ENCODE data around the gene CHD6. TPM values are rescaled to one million over a fixed set of nuclear protein-coding genes. Genes with fewer than 3 reads are reported as not detected.

Gene CHD6
- total and polyA plus RNA-seq, 2 of the 13 experiments (the other 11 are each of a cell fraction or from before 2014, with no cell fraction given), result 14.4 to 52.0 TPM

- peak overlapping the region; percentile 23 for H3K27ac ChIP-seq (ENCODE audit: extremely low read length, insufficient read depth, low read length)
- ATAC-seq, result peak; percentile 51
- no peaks in the 10 kb centered on the region for H3K27me3 ChIP-seq (ENCODE audit: control insufficient read depth in 1 of 2, insufficient read depth in 2 of 2, low read length in 2 of 2)
- no peak overlapping the region for H3K9ac ChIP-seq (ENCODE audit: insufficient read depth, low read depth, low read length)
- H4K20me1 ChIP-seq (ENCODE audit: insufficient read depth, low read length), result peaks cover 10% of the 10 kb centered on the region; the same call in 1 of the 2 replicates
- no peak overlapping the region for H3K4me2 ChIP-seq (ENCODE audit: low read depth, low read length)
- intact Hi-C loops (cut with micrococcal nuclease; ENCODE audit: unreplicated experiment) (loop anchor here (5.0 kb wide), 2 partner anchors 96 to 186 kb away; no protein-coding TSS in a partner anchor), in situ Hi-C loops (cut with HindIII; ENCODE audit: extremely low pct_ligation_motif_present, low pct_unique_long_range_greater_than_20kb) (no loop called here)
- DNase-seq (ENCODE audit: low spot score), result peak; percentile 45
- BruUV-seq (replicated peaks), result no TSS peak
- POLR2A ChIA-PET, result no interaction called here
- peaks cover 2% of the 10 kb centered on the region for H3K79me2 ChIP-seq (ENCODE audit: insufficient read depth, low read length)
- peaks cover 13 to 32% of the 10 kb centered on the region in 2 experiments for H3K36me3 ChIP-seq (replicated peaks in 1 of 2; ENCODE audit: control insufficient read depth in 1 of 2, insufficient read depth in 2 of 2, low read length in 2 of 2)
- 37% methylated on average over 4 of the region's 4 CpGs for WGBS (ENCODE audit: low lambda C conversion rate)
- no peak overlapping the region for H2AFZ ChIP-seq (ENCODE audit: low read length)
- H3K4me3 ChIP-seq (replicated peaks in 1 of 3; ENCODE audit: insufficient read depth in 1 of 3, low read depth in 2 of 3, low read length in 3 of 3), result no peak overlapping the region
- CTCF ChIA-PET (ENCODE audit: low intra/inter-chr PET ratio, low total read pairs), result no interaction called here
- no peaks in the 10 kb centered on the region for H3K9me3 ChIP-seq (ENCODE audit: low read length)
- FAIRE-seq, result peak; percentile 4
- peaks cover 57% of the 10 kb centered on the region for H3K4me1 ChIP-seq (ENCODE audit: insufficient read depth, low read length)
- TF ChIP-seq ESRRA (CRISPR knock-in tag; IDR thresholded peaks at IDR 0.05; ENCODE audit: low read depth) (peak; percentile 89; the same call in 1 of the 2 replicates), YEATS4 (CRISPR knock-in tag; IDR thresholded peaks at IDR 0.05; ENCODE audit: borderline replicate concordance) (no peak), TBX2 (CRISPR knock-in tag; IDR thresholded peaks at IDR 0.05; ENCODE audit: borderline replicate concordance) (no peak), HNRNPLL (IDR thresholded peaks at IDR 0.05; ENCODE audit: low read depth, low read length, poor library complexity, severe bottlenecking) (no peak), ARID5B (CRISPR knock-in tag; IDR thresholded peaks at IDR 0.05) (0 out of 2 replicates have a peak, but pooled peaks have one; percentile 36), ZNF124 (CRISPR knock-in tag; IDR thresholded peaks at IDR 0.05) (no peak), CENPBD1 (CRISPR knock-in tag; IDR thresholded peaks at IDR 0.05; ENCODE audit: borderline replicate concordance, low read depth) (no peak), ZNF530 (CRISPR knock-in tag; IDR thresholded peaks at IDR 0.05; ENCODE audit: low read depth) (no peak), TFDP1 (CRISPR knock-in tag; IDR thresholded peaks at IDR 0.05; ENCODE audit: borderline replicate concordance) (no peak), SNAPC5 (CRISPR knock-in tag; IDR thresholded peaks at IDR 0.05; ENCODE audit: borderline replicate concordance) (no peak), NR2F1 (CRISPR knock-in tag; IDR thresholded peaks at IDR 0.05) (peak; percentile 29 to 81; a peak in 2 of 4 replicates), ATF5 (CRISPR knock-in tag; IDR thresholded peaks at IDR 0.05; ENCODE audit: low read depth) (no peak), PBX3 (CRISPR knock-in tag; IDR thresholded peaks at IDR 0.05; ENCODE audit: borderline replicate concordance) (no peak), ZBTB1 (CRISPR knock-in tag; IDR thresholded peaks at IDR 0.05; ENCODE audit: borderline replicate concordance) (no peak), GATAD2A (CRISPR knock-in tag; IDR thresholded peaks at IDR 0.05) (0 out of 2 replicates have a peak, but pooled peaks have one; percentile 18)
Observed at GRCh38 chr20:41506192-41506915, 111.8 kb downstream of the CHD6 start.

Measured in HepG2 (cell line).